GM10248 (cell line): ENCODE data around the gene KLHDC4.
A peak's percentile ranks its signal among the peaks of the same experiment; 100 is the strongest.
"Not testable (repeated sequence)": the region's sequence is repeated elsewhere in the genome, so short reads cannot be mapped to it uniquely, and the experiment has no call there.

Experiments used
- CTCF ChIA-PET: fragments of 300-600 bp; sonication (Branson Sonifier 250); formaldehyde crosslinking; extraction: SDS; loops from one replicate; lab custom pipeline; 2021; ENCODE audit warnings: antibody characterized with exemption; lab: Yijun Ruan, JAX
- POLR2A ChIA-PET: fragments of 350-650 bp; sonication (Branson Sonifier 250); formaldehyde crosslinking; extraction: SDS; loops from one replicate; lab custom pipeline; 2020; ENCODE audit warnings: antibody characterized with exemption; lab: Yijun Ruan, JAX
- DNase-seq: peaks from one replicate; pipeline ENCODE4 v3.0.0; 2012; ENCODE audit errors: extremely low spot score
- CTCF ChIP-seq: IDR thresholded peaks from 2 replicates; pipeline ENCODE4 v1.5.1; 2012; ENCODE audit warnings: mild to moderate bottlenecking, low read depth; ENCODE audit errors: extremely low read depth, missing control alignments, control extremely low read depth

The KLHDC4 gene

GRCh38 chr16:87765776-87766484, at the start of gene KLHDC4:
KLHDC4 (minus strand) TSS chr16:87765986; CDS start chr16:87765890, 96 bp downstream.
- ChIA-PET CTCF (interaction anchor here (0.8 to 2.7 kb wide), 6 partner anchors 13 to 130 kb away, joined by 3 to 13 read pairs (median 6); no protein-coding TSS in a partner anchor), POLR2A (interaction anchor here (0.5 kb wide), 1 partner anchor 918 kb away, joined by 3 read pairs; no protein-coding TSS in a partner anchor)
- no peak for TF ChIP-seq CTCF

DNA sequence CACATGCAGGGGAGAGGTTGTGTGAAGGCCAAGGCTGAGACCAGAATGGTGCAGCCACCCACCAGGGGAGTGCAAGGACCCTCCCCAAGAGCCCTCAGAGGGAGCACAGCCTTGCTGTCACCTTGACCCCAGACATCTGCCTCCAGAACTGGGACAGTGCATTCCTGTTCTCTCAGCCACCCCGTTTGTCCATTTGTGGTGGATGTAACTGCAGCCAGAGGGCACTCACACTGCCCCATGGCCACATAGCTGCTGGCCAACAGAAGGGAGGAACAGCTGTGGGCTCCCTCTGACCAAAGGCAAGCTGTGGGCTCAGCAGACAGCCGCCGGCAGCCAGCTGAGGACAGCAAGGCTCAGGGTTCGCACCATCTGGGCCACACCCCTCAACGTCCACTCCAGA, 49.8 kb upstream of the KLHDC4 start:
- no peak for TF ChIP-seq CTCF
- DNase-seq = no peak
- ChIA-PET POLR2A (no interaction called here), CTCF (interaction anchor here (1.1 to 1.9 kb wide), 6 partner anchors 10 to 46 kb away, joined by 3 to 16 read pairs (median 4); no protein-coding TSS in a partner anchor)

More at GRCh38 chr16:87765776-87766484, at the start of gene KLHDC4:
- DNase-seq = peak; percentile 95

DNA sequence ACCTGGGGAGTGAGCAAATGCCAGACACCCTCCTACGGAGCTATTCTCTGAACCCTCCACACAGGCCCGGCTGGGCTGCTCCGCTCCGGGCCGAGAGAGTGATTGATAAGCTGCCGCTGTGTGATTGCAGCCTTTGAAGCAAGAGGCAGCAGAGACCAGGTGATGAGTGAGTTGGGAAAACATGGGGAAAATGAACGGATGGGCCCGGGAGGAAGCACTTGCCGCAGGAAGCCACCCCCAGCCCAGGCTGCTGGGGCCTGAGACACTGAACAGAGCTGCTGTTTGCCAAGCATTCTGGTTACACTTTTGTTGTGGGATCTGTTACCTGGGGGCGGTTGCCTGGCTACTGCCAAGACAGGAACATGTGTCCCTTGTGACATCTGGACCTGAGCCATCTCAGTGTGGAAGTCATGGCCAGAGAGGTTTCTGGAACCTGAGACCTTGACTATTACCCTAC, 46.4 kb upstream of the KLHDC4 start:
- DNase-seq = no peak
- no peak for TF ChIP-seq CTCF
- ChIA-PET POLR2A (no interaction called here), CTCF (interaction anchor here (2.9 to 14.2 kb wide), 3 partner anchors 32 to 59 kb away, joined by 8 to 132 read pairs (median 32); no protein-coding TSS in a partner anchor)

DNA sequence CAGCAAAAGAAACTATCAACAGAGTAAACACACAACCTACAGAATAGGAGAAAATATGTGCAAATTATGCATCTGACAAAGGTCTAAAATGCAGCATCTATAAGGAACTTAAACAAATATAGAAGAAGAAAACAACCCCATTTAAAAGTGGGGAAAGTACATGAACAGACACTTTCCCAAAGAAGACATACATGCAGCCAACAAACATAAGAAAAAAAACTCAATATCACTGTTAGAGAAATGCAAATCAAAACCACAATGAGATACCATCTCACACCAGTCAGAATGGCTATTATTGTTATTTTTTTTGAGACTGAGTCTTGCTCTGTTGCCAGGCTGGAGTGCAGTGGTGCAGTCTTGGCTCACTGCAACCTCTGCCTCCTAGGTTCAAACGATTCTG, 45.7 kb upstream of the KLHDC4 start:
- CTCF ChIA-PET = interaction anchor here (1.2 to 14.2 kb wide), 4 partner anchors 14 to 60 kb away, joined by 3 to 132 read pairs (median 20); no protein-coding TSS in a partner anchor
- POLR2A ChIA-PET, DNase-seq: not testable (repeated sequence)

DNA sequence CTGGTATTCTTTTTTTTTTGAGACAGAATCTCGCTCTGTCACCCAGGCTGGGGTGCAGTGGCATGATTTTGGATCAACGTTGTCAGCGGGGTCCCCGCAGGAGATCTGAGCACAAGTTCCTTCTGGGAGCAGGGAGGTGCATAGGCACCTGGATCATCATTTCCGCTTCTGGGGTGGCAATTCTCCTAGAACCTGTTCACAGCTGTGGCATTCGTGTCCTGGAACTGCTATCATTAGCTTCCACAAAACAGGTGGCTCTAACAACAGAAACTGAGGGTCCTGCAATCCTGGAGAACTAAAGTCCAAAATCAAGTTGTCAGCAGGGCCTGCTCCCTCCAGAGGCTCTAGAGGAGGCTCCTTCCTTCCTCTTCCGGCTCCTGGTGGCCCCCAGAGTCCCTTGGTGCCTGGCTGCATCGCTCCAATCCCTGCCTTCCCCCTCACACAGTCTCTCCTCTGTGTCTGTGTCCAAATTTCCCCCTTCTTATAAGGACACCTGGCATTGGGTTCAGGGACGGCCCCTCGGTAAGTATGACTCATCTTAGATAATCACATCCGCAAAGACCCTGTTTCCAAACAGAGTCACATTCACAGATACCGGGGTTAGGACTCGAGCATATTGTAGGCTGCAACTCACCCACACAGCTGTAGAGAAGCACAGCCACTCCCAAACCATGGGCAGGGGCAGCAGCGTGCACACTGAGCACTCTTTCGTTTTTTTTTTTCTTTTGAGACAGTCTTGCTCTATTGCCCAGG, 43.5 kb upstream of the KLHDC4 start:
- ChIA-PET POLR2A (interaction anchor here (1.9 kb wide), 1 partner anchor 29 kb away, joined by 6 read pairs; no protein-coding TSS in a partner anchor), CTCF (interaction anchor here (1.0 to 14.2 kb wide), 7 partner anchors 11 to 62 kb away, joined by 3 to 132 read pairs (median 5); no protein-coding TSS in a partner anchor)
- peak; percentile 78 for DNase-seq
- no peak for TF ChIP-seq CTCF

GRCh38 chr16:87808108-87808507, 42.3 kb upstream of the KLHDC4 start:
- CTCF ChIA-PET = interaction anchor here (1.0 to 14.2 kb wide), 10 partner anchors 17 to 67 kb away, joined by 4 to 132 read pairs (median 4); no protein-coding TSS in a partner anchor
- no peak for TF ChIP-seq CTCF
- POLR2A ChIA-PET = interaction anchor here (0.5 kb wide), 1 partner anchor 664 kb away, joined by 5 read pairs; no protein-coding TSS in a partner anchor
- DNase-seq = no peak
